Hematopoietic multipotent progenitor cell treated with erythropoietin and hydrocortisone succinate and interleukin-3 and kit ligand, for 17 days (in vitro differentiated cells): ENCODE measurements around the gene ZNF777.
"Not testable (repeated sequence)": the region's sequence is repeated elsewhere in the genome, so short reads cannot be mapped to it uniquely, and the experiment has no call there.

ENCODE experiments used
- DNase-seq: peaks from one replicate; pipeline ENCODE4 v3.0.0-alpha.2; 2015; ENCODE audit warnings: low spot score

ZNF777 gene

GRCh38 chr7:149460493-149461277, at the start of gene ZNF777:
ZNF777 (minus strand) TSS chr7:149461062; CDS start chr7:149456022, 5,040 bp downstream.
- DNase-seq, result peak; percentile 86

- DNase-seq, result no peak
Observed at GRCh38 chr7:149510248-149510647, 49.4 kb upstream of the ZNF777 start.

- DNase-seq, result no peak
Observed at GRCh38 chr7:149509774-149510173, 48.9 kb upstream of the ZNF777 start.

- DNase-seq, result no peak
Observed at GRCh38 chr7:149505551-149505950, 44.7 kb upstream of the ZNF777 start.

GRCh38 chr7:149501651-149502050, 40.8 kb upstream of the ZNF777 start:
- no peak for DNase-seq

GRCh38 chr7:149500910-149501309, 40.0 kb upstream of the ZNF777 start:
- DNase-seq, result no peak

GRCh38 chr7:149500201-149500600, 39.3 kb upstream of the ZNF777 start:
- no peak for DNase-seq

- DNase-seq, result peak; percentile 18
Observed at GRCh38 chr7:149498811-149499210, 37.9 kb upstream of the ZNF777 start.

GRCh38 chr7:149497467-149498261, 36.8 kb upstream of the ZNF777 start, which contains the start of gene ZNF746:
ZNF746 (minus strand) TSS chr7:149497809; CDS start chr7:149497536, 273 bp downstream.
- peak; percentile 90 for DNase-seq

GRCh38 chr7:149496642-149497391, 36.0 kb upstream of the ZNF777 start:
- DNase-seq, result peak; percentile 76

GRCh38 chr7:149495785-149496641, 35.2 kb upstream of the ZNF777 start:
- peak; percentile 92 for DNase-seq

GRCh38 chr7:149494738-149495368, 34.0 kb upstream of the ZNF777 start:
- DNase-seq, result peak; percentile 96

GRCh38 chr7:149493975-149494374, 33.1 kb upstream of the ZNF777 start:
- not testable (repeated sequence) for DNase-seq

- DNase-seq, result no peak
Observed at GRCh38 chr7:149493366-149493765, 32.5 kb upstream of the ZNF777 start.

- no peak for DNase-seq
Observed at GRCh38 chr7:149490083-149490760, 29.4 kb upstream of the ZNF777 start.

GRCh38 chr7:149489391-149490024, 28.6 kb upstream of the ZNF777 start:
- DNase-seq, result peak; percentile 81

- peak; percentile 63 for DNase-seq
Observed at GRCh38 chr7:149479568-149479967, 18.7 kb upstream of the ZNF777 start.

- no peak for DNase-seq
Observed at GRCh38 chr7:149478754-149479153, 17.9 kb upstream of the ZNF777 start.
